HG03064 (cell line): ENCODE measurements around the gene AKNA.

ENCODE experiments used
- ATAC-seq: cut with Tn5 transposase; IDR thresholded peaks from one replicate; pipeline ENCODE4 v1.9.1; 2021; ENCODE audit warnings: low read depth; ENCODE audit not compliant: unreplicated experiment

The AKNA gene

GRCh38 chr9:114311571-114312512 is 75.9 kb downstream of the AKNA start:
- ATAC-seq = no peak

- no peak for ATAC-seq
These were observed 77.0 kb downstream of the AKNA start for GRCh38 chr9:114310471-114311450.

GRCh38 chr9:114309096-114309495 is 78.7 kb downstream of the AKNA start:
- no peak for ATAC-seq

- no peak for ATAC-seq
These were observed 79.3 kb downstream of the AKNA start for GRCh38 chr9:114308361-114308950.

- no peak for ATAC-seq
These were observed 79.9 kb downstream of the AKNA start for GRCh38 chr9:114307899-114308267.

GRCh38 chr9:114304416-114305188 is 83.2 kb downstream of the AKNA start:
- no peak for ATAC-seq

- no peak for ATAC-seq
These were observed 83.8 kb downstream of the AKNA start for GRCh38 chr9:114303977-114304376.

GRCh38 chr9:114303571-114303970 is 84.2 kb downstream of the AKNA start:
- ATAC-seq = no peak

- ATAC-seq = no peak
These were observed 85.1 kb downstream of the AKNA start for GRCh38 chr9:114302727-114303126.

GRCh38 chr9:114301798-114302565 is 85.8 kb downstream of the AKNA start:
- no peak for ATAC-seq

- ATAC-seq = no peak
These were observed 86.7 kb downstream of the AKNA start for GRCh38 chr9:114300846-114301797.

- no peak for ATAC-seq
These were observed 87.5 kb downstream of the AKNA start for GRCh38 chr9:114300153-114300845.

GRCh38 chr9:114299286-114300152 is 88.3 kb downstream of the AKNA start:
- ATAC-seq = no peak

GRCh38 chr9:114296338-114296737 is 91.4 kb downstream of the AKNA start:
- ATAC-seq = no peak

GRCh38 chr9:114294664-114295063 is 93.1 kb downstream of the AKNA start:
- ATAC-seq = no peak

GRCh38 chr9:114291886-114292590 is 95.7 kb downstream of the AKNA start:
- no peak for ATAC-seq
